ENCODE data around the gene CD2AP. TPM values are rescaled to one million over a fixed set of nuclear protein-coding genes. Genes with fewer than 3 reads are reported as not detected.

The CD2AP gene
- total RNA-seq, 2 donors from 2014 or later: 27.1 to 29.1 TPM

DNA sequence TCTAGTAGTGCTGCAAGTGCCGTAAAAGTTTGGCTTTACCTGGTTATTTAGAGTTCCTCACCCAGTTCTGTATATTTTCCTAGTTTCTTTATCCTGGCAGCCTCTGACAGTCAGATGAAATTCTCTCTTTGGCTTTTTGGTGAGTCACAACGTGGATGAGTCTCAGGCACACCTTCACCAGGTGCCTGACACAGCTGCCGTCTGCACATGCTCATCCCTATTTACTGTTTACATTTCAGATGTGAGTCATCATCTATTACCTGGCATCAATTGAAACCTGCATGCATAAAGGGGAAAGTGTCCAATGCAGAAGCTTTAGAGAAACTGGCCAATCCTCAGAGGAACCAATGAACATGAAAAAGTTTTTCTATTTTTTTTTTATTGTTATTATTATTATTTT is 187.5 kb downstream of the CD2AP start:
- ATAC-seq (ENCODE audit: insufficient number of reproducible peaks, low FRiP score, low read depth) (no peak), DNase-seq (ENCODE audit: low spot score) (no peak)
- TF ChIP-seq, protein P1, sequence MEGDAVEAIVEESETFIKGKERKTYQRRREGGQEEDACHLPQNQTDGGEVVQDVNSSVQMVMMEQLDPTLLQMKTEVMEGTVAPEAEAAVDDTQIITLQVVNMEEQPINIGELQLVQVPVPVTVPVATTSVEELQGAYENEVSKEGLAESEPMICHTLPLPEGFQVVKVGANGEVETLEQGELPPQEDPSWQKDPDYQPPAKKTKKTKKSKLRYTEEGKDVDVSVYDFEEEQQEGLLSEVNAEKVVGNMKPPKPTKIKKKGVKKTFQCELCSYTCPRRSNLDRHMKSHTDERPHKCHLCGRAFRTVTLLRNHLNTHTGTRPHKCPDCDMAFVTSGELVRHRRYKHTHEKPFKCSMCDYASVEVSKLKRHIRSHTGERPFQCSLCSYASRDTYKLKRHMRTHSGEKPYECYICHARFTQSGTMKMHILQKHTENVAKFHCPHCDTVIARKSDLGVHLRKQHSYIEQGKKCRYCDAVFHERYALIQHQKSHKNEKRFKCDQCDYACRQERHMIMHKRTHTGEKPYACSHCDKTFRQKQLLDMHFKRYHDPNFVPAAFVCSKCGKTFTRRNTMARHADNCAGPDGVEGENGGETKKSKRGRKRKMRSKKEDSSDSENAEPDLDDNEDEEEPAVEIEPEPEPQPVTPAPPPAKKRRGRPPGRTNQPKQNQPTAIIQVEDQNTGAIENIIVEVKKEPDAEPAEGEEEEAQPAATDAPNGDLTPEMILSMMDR (IDR thresholded peaks at IDR 0.05): no peak
- Histone ChIP-seq H3K36me3 (no peaks in the 10 kb centered on the region), H3K4me3 (no peak overlapping the region), H3K4me1 (ENCODE audit: control insufficient read depth in 1 of 2, low read depth in 2 of 2) (no peaks in the 10 kb centered on the region), H3K27me3 (replicated peaks; ENCODE audit: insufficient read depth) (no peaks in the 10 kb centered on the region), H3K9me3 (no peaks in the 10 kb centered on the region), H3K27ac (no peak overlapping the region)

DNA sequence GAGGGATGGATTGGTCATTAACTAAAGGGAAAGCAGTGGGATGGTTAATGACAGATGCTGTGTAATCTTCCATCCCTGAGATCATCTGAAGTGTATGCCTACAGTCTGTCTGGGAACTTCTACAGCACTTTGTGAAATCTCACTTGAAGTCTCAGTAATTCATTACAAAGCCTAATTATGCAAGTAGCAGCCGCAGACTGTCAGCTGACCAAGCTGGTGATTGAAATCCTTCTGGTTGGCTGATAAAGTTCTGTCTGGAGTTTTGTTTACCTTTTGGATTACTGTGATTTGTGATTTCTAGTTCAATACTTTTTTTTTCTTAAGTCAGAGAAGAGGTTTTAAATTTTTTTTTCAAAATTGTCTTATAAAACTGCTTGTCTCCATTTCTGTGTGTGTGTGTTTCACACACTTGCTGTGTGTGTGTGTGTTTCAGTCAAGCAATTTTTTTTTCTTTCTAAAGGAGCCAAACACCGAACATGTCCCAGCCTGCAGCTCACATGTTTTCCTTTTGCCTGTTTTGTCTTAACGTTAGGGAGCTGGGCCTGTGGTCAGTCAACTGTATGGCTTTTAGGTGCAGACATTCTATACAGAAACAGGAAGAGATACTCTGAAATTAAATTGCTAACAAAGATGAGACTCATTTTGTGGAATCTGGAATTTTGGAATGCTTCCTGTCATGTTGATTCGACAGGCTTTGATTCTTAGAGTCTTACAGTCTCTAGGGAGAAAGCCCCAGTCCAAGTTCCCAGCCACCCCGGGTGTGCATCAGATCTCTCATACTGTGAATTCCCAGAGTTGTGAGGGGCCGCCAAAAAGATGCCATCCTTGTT is 192.3 kb downstream of the CD2AP start:
- TF ChIP-seq, protein P1 (IDR thresholded peaks at IDR 0.05): no peak
- Histone ChIP-seq H3K4me1 (ENCODE audit: control insufficient read depth in 1 of 2, low read depth in 2 of 2) (no peaks in the 10 kb centered on the region), H3K9me3 (no peaks in the 10 kb centered on the region), H3K36me3 (no peaks in the 10 kb centered on the region), H3K27me3 (replicated peaks; ENCODE audit: insufficient read depth) (no peaks in the 10 kb centered on the region), H3K27ac (no peak overlapping the region), H3K4me3 (no peak overlapping the region)
- ATAC-seq (ENCODE audit: insufficient number of reproducible peaks, low FRiP score, low read depth) (no peak), DNase-seq (ENCODE audit: low spot score) (no peak)

DNA sequence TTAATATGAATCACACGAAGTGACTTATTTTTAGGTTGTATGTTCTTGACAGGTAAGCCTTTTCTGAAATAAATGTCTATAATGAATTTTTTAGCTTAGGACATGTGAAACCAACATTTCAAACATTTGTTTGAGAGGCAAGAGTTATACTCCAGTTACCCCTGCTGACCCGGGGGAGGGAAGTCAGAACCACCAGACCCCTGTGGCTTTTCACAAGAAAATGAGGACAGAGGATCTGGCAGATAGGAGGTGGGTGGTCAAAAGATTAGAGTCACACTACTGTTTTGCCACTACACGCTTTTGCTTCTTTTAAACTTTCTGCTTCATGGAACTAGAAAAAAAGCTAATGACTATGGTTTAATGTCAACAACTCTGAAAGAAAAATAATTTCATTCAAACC is 193.3 kb downstream of the CD2AP start:
- Histone ChIP-seq H3K9me3 (no peaks in the 10 kb centered on the region), H3K4me1 (ENCODE audit: control insufficient read depth in 1 of 2, low read depth in 2 of 2) (no peaks in the 10 kb centered on the region), H3K4me3 (no peak overlapping the region), H3K27ac (no peak overlapping the region), H3K36me3 (no peaks in the 10 kb centered on the region), H3K27me3 (replicated peaks; ENCODE audit: insufficient read depth) (no peaks in the 10 kb centered on the region)
- TF ChIP-seq, protein P1 (IDR thresholded peaks at IDR 0.05): no peak
- ATAC-seq (ENCODE audit: insufficient number of reproducible peaks, low FRiP score, low read depth): no peak
- DNase-seq (ENCODE audit: low spot score): no peak

DNA sequence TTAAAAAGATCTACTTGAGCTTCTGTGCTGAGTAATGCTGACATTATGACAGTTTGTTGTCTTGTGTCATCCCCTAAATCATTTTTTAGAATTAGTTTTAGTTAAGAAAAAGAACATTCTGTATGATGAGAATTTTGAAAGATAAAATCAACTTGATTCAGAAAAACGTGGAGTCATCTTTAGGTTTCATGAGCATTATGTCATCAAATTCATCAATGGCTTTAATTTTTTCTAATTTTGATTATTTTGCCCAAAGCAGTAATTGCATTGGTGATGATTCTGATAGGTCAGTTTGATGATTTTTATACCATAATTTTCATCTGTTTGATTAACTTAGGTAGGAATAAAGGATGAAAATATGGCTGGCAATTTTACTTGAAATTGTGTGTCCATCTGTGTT is 194.2 kb downstream of the CD2AP start:
- TF ChIP-seq, protein P1 (IDR thresholded peaks at IDR 0.05): no peak
- H3K4me3 ChIP-seq: no peak overlapping the region
- no peaks in the 10 kb centered on the region for H3K36me3 ChIP-seq
- no peaks in the 10 kb centered on the region for H3K27me3 ChIP-seq (replicated peaks; ENCODE audit: insufficient read depth)
- no peaks in the 10 kb centered on the region for H3K4me1 ChIP-seq (ENCODE audit: control insufficient read depth in 1 of 2, low read depth in 2 of 2)
- H3K27ac ChIP-seq: no peak overlapping the region
- H3K9me3 ChIP-seq: no peaks in the 10 kb centered on the region
- no peak for ATAC-seq (ENCODE audit: insufficient number of reproducible peaks, low FRiP score, low read depth)
- no peak for DNase-seq (ENCODE audit: low spot score)

DNA sequence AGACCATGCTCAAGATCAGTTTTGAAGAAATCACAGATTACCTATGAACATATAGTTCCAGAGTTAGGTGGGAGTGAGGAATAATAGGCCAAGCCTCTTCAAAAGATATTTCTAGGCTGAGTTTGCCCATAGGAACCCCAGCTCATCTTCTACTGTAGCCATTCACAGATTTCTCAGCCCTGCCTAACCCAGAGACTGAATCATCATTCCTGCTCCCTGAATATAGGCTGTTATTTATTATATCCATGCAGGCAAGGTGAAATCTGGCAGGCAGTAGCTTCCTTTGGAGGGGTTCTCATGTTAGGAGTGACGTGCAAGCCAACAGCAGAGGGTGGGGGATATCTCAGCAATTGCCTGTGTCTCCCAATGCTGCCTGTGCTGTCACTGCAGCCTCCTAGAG is 195.2 kb downstream of the CD2AP start:
- H3K27me3 ChIP-seq (replicated peaks; ENCODE audit: insufficient read depth): no peaks in the 10 kb centered on the region
- no peak for ATAC-seq (ENCODE audit: insufficient number of reproducible peaks, low FRiP score, low read depth)
- TF ChIP-seq, protein P1 (IDR thresholded peaks at IDR 0.05): no peak
- no peaks in the 10 kb centered on the region for H3K9me3 ChIP-seq
- H3K36me3 ChIP-seq: no peaks in the 10 kb centered on the region
- no peak overlapping the region for H3K27ac ChIP-seq
- no peak for DNase-seq (ENCODE audit: low spot score)
- no peaks in the 10 kb centered on the region for H3K4me1 ChIP-seq (ENCODE audit: control insufficient read depth in 1 of 2, low read depth in 2 of 2)
- H3K4me3 ChIP-seq: no peak overlapping the region

All from thoracic aorta (tissue), 2 donors.